HG03565 (cell line): ENCODE data around the gene TTC38.

Experiments
- ATAC-seq: cut with Tn5 transposase; IDR thresholded peaks from one replicate; pipeline ENCODE4 v1.9.1; 2021; ENCODE audit warnings: mild to moderate bottlenecking, moderate library complexity; ENCODE audit not compliant: unreplicated experiment

TTC38 gene

GRCh38 chr22:46323162-46323561 lies 55.4 kb downstream of the TTC38 start:
- no peak for ATAC-seq

GRCh38 chr22:46326066-46326680 lies 58.4 kb downstream of the TTC38 start:
- ATAC-seq, result no peak

GRCh38 chr22:46327691-46328465 lies 60.1 kb downstream of the TTC38 start:
- ATAC-seq, result no peak

- no peak for ATAC-seq
These were observed 61.0 kb downstream of the TTC38 start for GRCh38 chr22:46328797-46329196.

- no peak for ATAC-seq
These were observed 61.8 kb downstream of the TTC38 start for GRCh38 chr22:46329616-46330015.

- no peak for ATAC-seq
These were observed 62.6 kb downstream of the TTC38 start for GRCh38 chr22:46330426-46330825.

- ATAC-seq, result no peak
These were observed 63.7 kb downstream of the TTC38 start for GRCh38 chr22:46331496-46331895.

- peak; percentile 75 for ATAC-seq
These were observed 67.7 kb downstream of the TTC38 start, which contains the start of gene TRMU for GRCh38 chr22:46335201-46336118. TRMU (plus strand) TSS chr22:46335714; CDS start chr22:46335765, 51 bp downstream.

- ATAC-seq, result peak; percentile 4
These were observed 68.6 kb downstream of the TTC38 start for GRCh38 chr22:46336119-46337078.

- no peak for ATAC-seq
These were observed 70.1 kb downstream of the TTC38 start for GRCh38 chr22:46337870-46338269.

- ATAC-seq, result no peak
These were observed 70.8 kb downstream of the TTC38 start for GRCh38 chr22:46338636-46339035.

GRCh38 chr22:46339956-46340355 lies 72.1 kb downstream of the TTC38 start:
- ATAC-seq, result no peak

GRCh38 chr22:46340676-46341075 lies 72.9 kb downstream of the TTC38 start:
- no peak for ATAC-seq
